GM21576 (cell line): ENCODE results near the gene OR6K2.

Source experiments
- ATAC-seq: cut with Tn5 transposase; IDR thresholded peaks from one replicate; pipeline ENCODE4 v1.9.1; 2021; ENCODE audit warnings: mild to moderate bottlenecking, moderate library complexity; ENCODE audit not compliant: unreplicated experiment

The OR6K2 gene

DNA sequence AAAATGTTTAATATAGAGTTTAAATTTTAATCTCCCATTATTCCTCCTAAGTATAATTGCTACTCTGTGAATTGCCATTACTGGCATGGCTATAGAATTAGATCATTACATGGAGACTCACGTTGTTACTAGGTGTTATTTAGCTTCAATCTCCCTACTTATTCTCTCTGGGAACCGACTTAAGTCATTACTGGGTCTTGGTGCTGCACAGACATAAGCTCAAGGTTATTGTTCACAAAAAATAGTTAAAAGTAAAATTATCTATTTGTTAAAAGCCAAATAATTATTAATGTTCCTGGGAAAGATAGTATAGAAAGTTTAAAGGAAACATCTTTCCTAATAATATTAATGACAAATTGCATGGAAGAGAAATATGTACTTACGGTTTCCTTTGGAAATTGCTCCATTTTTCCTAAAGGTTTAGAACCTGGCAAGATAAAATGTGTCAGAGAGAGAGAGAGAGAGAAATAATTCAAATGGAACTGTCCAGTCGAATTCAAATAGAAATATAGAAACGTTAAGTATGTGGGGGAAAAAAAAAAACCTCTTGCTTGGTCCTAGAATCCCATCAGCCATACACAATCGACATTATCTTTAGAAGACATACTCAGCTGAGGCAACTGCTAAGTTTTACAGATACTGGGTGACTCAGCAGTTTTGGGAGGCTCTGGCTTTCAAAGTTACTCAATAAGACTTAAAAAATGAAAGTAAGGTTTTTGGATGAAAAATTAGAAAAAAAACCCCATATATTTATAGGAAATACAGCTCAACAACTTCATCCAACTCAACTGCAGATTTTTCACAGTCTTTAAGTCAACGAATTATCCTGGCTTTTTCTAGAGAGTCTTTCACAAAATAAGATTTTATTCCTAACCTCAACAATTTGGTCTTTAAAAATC lies 14.1 kb downstream of the OR6K2 start, which contains the start of gene SPTA1:
TSS of gene SPTA1 (minus strand) at position 605 of the 899 bp plus-strand sequence. CDS start at position 407, 198 bp downstream.
- ATAC-seq, result no peak

DNA sequence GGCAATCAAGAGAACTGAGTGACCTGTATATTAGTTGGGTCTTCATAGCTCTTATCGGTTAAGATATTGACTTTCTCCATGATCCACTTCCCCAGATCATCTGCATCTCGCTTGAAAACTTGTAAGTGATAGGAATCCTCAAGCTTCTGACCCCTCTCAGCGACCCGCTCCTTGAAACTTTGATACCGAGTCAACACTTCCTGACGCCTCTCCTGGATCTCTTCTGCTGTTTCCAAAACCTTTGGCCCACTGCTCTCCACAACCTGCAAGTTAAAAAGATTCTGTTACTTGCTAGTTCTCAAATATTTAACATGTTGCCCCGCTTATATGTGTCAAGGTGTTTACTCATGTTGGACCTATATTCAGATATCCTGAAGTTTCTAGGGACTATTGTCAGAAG lies 15.4 kb downstream of the OR6K2 start:
- no peak for ATAC-seq

DNA sequence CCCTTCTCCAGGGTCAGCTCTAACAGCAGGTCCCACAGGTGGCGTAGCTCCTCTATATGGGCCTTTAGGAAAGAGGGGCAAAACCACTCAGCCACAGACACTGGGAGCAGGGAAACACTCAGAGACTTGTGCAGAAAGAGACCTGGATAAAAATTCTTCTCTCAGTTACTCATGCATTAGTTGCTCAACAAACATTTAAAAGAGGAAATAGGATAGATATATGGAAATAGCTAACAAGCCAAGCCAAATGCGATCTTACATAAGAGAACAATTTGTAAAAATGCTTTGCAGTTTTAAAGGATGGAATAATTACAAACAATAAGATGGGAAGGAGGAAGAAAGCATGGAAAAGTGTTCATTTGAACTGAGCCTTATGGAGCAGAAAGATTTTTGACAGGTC lies 18.8 kb downstream of the OR6K2 start:
- ATAC-seq, result no peak

DNA sequence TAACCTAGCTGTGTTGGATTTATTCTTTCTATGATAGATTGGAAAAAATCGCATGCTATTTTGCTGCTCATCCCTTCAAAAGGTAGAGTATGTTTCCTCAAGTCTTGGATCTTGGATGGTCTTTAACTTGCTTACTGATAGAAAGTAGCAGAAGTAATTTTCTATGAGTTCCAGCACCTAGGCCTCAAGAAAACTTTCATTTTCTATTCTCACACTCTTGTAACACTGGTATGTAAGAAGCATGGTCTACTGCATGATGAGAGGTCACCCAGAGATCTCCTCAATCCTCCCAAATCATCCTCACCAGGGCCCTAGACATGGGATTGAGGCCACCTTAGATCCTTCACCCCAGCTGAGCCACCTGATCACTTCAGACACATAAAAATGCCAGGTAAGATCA lies 21.2 kb downstream of the OR6K2 start:
- ATAC-seq, result no peak

DNA sequence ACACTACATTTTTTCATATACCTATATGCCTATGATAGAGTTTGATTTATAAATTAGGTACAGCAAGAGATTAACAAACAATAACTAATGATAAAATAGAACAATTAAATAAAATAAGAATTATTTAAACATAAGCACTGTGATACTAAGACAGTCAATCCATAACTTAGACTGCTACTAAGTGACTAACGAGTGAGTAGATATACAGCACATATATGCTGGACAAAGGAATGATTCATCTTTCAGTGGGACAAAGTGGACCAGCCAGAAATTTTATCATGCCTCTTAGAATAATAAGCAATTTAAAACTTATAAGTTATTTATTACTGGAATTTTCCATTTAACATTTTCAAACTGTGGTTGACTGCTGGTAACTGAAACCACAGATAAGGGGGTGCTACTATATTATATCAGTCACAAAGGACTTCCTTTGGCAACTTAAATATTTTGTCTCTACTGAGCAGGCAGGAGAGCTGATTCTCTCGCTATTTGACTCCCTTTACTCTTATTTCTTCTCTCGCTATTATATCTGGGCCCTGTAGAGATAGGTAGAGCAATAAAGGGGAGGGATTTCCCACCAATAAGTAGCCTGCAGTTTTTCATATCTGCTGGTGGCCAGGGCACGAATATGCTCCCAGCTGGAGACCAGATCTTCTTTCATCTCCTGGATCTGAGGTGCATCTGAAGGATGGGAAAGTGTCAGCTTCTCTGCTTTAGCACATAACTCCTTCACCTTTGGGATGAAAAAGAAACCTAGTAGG lies 24.7 kb downstream of the OR6K2 start:
- no peak for ATAC-seq

DNA sequence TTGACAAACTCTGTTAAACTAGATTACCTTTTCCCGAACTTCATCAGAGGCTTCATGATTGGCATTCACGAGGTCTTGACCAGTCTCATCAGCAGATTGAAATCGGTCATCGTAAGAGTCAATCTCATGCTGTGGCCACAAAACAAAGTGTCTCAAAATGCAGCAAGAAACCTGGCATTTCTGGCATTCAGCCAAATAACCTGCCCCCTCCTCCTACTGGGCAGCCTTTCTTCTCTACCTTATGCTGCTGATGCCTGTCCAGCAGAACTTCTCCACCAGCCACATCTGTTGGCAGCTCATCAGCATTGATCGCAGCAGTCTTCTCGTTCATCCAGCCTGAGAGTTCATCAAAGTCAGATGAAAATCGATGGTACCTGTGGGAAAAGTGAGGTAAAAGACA lies 26.1 kb downstream of the OR6K2 start:
- no peak for ATAC-seq

DNA sequence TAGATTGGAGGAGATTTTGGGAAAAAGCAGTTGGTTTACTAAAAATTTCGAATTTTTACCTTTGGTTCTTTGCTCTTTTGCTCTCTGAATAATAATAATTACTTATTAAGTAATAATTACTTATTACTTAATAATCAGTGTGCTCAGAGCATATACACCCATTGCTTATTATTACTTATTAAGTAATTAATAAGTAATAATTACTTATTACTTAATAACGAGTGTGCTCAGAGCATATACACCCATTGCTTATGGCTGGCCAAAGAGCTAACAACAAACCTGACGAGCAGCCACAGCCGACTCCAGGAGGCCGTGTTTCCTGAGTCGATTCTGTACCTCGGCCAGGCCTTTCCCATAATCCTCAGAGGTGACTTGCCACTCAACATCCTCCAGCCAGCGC lies 34.4 kb downstream of the OR6K2 start:
- no peak for ATAC-seq

DNA sequence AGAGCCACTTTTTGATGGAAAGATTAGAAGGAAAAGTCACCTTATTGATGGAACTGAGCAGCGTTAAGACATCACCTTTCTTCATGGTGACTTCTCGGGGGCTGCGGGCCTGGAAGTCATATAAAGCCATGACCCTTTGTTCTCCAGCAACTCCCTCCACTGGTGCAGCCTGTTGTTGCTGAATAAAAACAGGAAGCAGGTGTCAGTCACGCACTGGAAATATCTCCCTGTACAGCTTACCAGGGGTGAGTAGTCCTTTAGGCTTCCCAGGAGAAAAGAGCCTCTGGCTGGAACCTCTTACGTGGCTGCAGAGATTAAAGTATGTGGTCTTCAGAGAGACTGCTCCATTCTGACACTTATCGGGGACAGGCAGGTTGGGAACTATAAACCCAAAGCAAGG lies 45.9 kb downstream of the OR6K2 start:
- ATAC-seq, result no peak

DNA sequence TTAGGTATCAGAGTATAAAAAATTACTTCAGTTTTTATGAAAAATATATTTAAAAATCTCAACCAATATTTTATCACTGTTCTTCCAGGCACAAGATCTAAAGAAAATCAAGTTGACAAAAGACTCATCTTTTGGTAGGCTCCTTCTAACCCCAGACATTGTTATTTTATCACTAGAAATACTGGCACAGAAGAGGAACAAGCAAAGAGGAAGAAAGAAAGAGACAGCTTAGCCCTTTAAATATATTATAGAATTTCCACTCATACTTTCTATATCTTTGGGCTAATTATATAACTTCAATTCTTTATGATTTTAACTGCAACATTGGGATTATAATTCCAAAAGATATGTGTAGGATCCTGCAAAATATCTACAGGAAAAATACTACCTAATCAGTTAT lies 46.4 kb downstream of the OR6K2 start:
- ATAC-seq, result no peak

DNA sequence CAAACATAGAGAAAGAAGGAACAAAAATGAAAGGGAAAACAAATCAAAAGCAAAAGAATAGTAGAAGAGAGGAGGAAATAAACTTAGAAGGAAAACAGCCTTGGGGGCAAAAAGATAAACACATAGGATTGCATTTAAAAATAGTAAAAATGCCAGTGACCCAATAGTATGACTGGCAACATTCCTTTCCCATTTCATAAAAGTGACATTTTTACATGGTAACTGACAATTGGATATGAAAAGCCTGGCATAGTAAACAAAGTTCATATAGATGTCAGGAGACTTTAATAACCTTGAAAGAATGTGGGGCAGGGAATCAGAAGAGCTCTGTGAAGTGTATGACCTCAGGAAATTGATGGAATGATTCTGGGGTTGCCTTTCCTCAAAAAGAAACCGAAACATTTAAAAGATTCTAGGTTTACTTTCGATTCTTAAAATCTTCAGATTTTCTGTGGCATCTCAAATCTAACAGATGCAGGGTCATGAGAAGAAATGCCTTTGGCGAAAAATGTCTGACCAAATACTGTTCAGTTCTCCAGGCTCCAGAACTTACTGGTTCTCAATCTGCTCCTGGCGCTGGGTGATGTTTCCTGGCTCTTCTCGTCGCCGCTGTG lies 47.6 kb downstream of the OR6K2 start:
- no peak for ATAC-seq
